Activated CD8-positive, alpha-beta memory T cell treated with anti-CD3 and anti-CD28 coated beads for 1 hour (primary cell): ENCODE results near the gene INTS1.
A peak's percentile ranks its signal among the peaks of the same experiment; 100 is the strongest.

ENCODE experiments used
- DNase-seq, 2 donors: peaks; one replicate each; pipeline ENCODE4 v3.0.0-alpha.2; 2020; ENCODE audit warnings: low read depth in 1 of 2; ENCODE audit errors: extremely low read depth in 1 of 2

The INTS1 gene

GRCh38 chr7:1470901-1471300 is 33.3 kb downstream of the INTS1 start:
- DNase-seq: no peak

- DNase-seq: no peak
Observed at GRCh38 chr7:1468643-1469298, 35.4 kb downstream of the INTS1 start.

GRCh38 chr7:1468203-1468602 is 36.0 kb downstream of the INTS1 start:
- no peak for DNase-seq

- DNase-seq: no peak
Observed at GRCh38 chr7:1466524-1467271, 37.5 kb downstream of the INTS1 start.

GRCh38 chr7:1464694-1465093 is 39.5 kb downstream of the INTS1 start:
- no peak for DNase-seq

GRCh38 chr7:1463676-1464223 is 40.4 kb downstream of the INTS1 start:
- DNase-seq: no peak

GRCh38 chr7:1461646-1462375 is 42.4 kb downstream of the INTS1 start:
- no peak for DNase-seq

GRCh38 chr7:1460821-1461645 is 43.2 kb downstream of the INTS1 start:
- no peak for DNase-seq

GRCh38 chr7:1459920-1460820 is 44.0 kb downstream of the INTS1 start:
- no peak for DNase-seq

GRCh38 chr7:1459512-1459892 is 44.7 kb downstream of the INTS1 start:
- DNase-seq: peak; percentile 91 to 93

- no peak for DNase-seq
Observed at GRCh38 chr7:1458683-1459511, 45.3 kb downstream of the INTS1 start, which contains the start of gene MICALL2. TSS of gene MICALL2 (minus strand) at chr7:1459470. CDS start at chr7:1459326, 144 bp downstream.

- no peak for DNase-seq
Observed at GRCh38 chr7:1457949-1458682, 46.1 kb downstream of the INTS1 start.

- no peak for DNase-seq
Observed at GRCh38 chr7:1457059-1457948, 46.9 kb downstream of the INTS1 start.

GRCh38 chr7:1455955-1456354 is 48.2 kb downstream of the INTS1 start:
- no peak for DNase-seq

- DNase-seq: no peak
Observed at GRCh38 chr7:1455241-1455939, 48.8 kb downstream of the INTS1 start.

- no peak for DNase-seq
Observed at GRCh38 chr7:1454542-1454941, 49.6 kb downstream of the INTS1 start.
